HG03575 (cell line): Measurements from ENCODE around the gene OR10V1.

ENCODE experiments used
- ATAC-seq: cut with Tn5 transposase; IDR thresholded peaks from one replicate; pipeline ENCODE4 v1.9.1; 2021; ENCODE audit not compliant: unreplicated experiment, insufficient number of reproducible peaks, low FRiP score; ENCODE audit errors: extremely low read depth

The OR10V1 gene, protein sequence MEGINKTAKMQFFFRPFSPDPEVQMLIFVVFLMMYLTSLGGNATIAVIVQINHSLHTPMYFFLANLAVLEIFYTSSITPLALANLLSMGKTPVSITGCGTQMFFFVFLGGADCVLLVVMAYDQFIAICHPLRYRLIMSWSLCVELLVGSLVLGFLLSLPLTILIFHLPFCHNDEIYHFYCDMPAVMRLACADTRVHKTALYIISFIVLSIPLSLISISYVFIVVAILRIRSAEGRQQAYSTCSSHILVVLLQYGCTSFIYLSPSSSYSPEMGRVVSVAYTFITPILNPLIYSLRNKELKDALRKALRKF

DNA sequence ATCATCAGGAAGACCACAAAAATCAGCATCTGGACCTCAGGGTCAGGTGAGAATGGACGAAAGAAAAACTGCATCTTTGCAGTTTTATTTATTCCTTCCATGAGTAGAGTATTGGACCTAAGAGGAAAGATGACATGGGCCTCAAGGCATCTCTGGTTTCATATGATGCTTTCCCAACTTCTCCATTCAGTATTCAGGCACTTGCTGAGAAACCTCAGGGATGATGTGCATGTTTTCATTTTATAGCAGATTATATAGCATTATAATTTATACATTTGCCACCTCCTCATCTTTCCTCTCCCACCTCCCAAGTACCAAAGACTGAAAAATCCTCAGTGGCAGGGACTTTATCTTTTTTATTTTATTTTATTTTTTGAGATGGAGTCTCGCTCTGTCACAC lies at the start of gene OR10V1:
OR10V1 (minus strand) TSS at position 101 of the 400 bp plus-strand sequence; CDS start at position 101, 0 bp downstream.
- no peak for ATAC-seq

DNA sequence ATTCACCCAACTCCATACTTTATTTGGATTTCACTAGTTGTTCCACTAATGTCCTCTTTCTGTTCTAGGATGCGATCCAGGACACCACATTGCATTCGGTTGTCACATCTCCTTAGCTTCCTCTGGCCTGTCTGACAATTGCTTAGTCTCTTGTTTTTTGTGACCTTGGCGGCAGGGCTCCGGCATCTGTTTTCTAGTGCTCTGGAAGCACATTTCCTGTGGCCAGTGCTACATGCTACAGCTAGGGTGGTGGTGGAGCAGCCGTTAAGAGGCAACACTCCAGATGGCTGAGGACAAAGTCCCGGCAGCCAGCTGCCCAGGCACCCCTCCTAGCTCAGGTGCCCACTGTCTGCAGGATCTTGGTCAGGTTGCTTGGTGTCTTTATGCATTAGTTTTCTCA lies 48.3 kb upstream of the OR10V1 start:
- ATAC-seq, result no peak

DNA sequence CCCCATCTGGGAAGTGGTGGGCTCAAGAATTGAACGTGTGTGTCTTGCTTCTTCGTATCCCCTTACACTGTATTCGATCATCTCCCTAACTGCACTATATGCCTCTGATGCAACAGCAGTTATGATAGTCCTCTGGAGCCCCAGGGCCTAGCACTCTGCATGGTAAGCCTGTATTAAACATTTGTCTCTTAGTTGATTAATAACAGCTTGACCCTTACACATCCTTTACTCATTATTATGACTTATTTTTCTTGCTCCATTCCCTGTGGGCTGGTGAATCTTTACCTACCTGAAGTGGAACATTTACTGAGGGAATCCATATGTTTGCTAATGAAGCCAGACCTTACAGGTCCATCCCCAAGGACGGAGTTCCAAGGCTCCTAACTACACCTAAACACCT lies 47.1 kb upstream of the OR10V1 start:
- ATAC-seq, result no peak

DNA sequence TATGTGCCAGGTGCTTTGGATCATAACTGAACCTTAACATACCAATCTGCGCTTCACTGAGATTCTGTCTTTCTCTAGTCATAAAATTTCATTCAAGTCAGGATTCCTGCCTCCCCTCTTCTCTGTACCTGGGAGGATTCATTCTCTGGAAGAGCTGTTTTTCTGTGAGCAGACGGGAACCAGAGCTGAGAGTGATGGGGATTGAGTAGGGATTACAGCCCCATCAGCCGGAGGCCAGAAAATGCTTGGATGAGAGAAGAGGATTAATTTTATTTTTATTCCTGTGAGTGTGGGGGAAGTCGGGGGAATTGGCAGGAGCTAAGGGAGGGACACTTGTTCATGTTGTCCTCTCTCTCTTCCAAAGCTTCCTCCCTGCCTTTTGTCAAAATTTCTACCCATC lies 46.3 kb upstream of the OR10V1 start:
- no peak for ATAC-seq

DNA sequence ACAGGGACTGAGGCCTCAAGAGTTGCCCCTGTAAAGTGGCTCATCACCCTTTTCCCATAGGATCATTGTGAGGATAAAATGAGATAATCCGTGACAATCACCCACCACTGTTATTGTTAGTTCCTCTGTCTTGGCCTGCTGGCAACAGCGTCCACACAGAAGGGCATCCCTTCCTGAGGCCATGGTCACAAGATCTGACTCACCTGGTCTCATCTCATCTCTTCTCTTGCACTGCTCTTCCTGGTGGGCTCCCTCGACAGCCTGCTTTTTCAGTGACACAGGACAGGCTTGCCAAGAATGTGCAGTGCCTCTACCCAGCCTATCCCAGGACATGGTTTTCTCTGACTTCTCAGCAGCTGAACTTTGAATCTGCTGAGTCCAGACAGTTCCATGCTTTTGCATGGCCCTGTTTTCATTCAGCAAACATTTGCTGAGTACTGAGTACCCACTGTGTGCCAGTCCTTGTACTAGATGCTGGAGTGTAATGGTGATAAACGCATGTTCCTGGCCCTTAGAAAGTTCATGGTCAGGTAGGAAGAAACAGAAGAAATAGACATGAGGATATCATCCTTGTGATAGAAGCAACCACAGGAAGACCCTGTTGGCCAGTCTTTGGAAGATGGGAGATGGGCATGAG lies 44.9 kb upstream of the OR10V1 start:
- no peak for ATAC-seq

DNA sequence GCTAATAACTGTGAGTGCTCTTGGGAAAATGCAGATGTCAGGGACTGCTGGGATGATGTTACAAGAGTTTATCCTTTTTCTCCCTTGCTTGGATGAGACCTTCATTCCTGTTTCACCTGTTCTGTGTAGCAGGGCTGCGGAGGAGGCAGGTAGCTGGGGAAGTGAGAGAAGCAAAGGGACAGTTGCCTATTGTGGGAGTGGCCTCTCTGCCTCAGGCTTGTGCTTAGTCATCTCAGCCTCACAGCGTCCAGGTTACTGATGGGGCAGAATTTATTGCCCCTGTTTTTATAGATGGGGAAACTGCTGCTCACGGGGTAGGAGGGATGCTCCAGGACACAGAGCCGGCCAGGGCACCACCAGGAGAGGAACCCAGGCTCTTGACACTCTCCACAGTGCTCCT lies 43.2 kb upstream of the OR10V1 start:
- ATAC-seq, result no peak

DNA sequence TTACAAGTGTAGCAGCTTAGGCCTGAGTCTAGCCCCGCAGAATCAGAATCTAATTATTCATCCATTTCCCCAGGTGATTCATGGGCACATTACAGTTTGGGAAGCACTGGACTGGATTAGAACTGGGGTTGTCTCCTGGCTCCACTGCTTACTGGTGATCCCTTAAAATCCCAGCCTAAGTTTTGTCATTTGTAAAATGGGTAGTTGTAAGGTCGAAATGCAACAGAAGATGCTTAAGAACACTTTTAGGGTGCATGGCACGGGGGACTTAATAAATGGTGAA lies 42.9 kb upstream of the OR10V1 start:
- no peak for ATAC-seq

DNA sequence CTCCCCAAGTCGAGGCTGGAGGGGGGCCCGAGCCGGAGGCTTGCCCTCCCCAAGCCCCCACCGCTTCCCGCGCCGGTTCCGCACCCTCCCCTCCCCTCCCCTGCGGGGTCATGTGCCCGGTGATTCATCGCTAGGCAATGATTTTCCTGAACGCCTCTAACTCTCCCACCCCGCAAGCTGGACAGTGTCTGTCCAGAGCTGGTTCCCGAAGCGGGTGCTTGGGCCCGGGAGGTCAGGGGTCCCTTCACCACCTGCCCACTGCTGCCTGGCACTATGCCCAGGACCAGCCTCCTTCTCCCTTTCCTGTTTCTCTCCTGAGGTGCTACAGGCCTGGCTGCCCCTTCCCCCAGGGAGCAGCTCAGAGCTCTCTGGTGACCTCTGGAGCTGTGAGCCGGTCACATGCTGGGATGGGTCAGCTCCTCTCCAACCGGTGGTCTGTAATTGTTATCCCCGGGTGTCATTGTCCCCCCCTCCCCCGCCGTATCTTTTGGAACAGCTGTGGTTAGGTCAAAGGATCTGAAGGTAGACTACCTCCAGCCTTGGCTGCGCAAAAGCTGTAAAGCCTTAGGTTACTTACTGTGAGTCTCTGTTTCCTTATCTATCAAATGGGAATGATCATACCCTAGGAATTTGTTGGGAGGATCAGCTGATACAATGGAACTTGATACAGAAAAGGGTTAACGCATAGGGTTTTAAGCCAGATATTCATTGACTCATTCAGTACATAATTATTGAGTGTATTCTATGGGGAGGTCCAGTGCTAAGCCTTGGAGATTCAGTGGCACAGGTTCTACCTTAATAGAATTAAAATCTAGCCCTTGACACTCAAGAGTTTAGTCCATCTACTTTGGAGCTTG lies 42.3 kb upstream of the OR10V1 start:
- no peak for ATAC-seq

DNA sequence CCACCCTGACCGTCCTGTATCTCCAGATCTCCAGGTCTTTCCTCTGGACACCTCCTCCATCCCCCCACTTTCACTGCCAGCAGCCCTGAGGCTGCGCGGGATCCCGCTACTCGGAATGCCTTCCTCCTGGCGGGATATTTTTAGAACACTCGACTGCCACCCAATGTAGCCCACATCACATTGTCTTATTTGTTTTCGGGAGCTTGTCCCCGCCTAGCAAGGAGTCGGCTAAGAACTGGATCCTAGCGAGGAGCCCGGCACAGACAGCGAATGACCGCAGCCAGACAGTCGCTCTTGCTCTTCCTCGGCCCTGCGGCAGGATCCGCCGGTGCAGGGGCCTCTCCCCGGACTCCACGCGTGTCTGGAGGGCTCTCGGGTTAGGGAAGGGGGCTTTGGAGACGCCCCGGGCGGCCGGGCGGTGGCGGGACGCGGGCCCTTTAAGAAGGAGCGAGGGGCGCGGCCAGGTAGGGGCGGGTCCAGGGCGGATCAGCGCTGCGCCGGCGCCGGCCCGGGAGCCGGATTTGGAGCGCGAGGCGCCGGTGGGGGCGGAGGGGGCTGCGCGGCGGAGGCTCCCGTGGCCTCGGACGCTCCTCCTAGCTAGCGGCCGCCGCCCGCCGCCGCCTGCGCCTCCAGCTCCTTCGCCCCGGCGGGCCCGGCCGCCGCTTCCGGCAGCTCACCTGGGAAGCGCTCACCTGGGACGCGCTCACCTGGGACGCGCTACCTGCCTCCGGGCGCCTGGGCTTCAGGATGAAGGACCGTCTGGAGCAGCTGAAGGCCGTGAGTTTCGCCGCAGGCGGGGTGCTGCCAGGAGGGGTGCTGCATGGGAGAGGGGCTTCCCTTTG lies 41.4 kb upstream of the OR10V1 start, which contains the start of gene STX3:
STX3 (plus strand) TSS at position 518 of the 842 bp plus-strand sequence; CDS start at position 748, 230 bp downstream.
- no peak for ATAC-seq

DNA sequence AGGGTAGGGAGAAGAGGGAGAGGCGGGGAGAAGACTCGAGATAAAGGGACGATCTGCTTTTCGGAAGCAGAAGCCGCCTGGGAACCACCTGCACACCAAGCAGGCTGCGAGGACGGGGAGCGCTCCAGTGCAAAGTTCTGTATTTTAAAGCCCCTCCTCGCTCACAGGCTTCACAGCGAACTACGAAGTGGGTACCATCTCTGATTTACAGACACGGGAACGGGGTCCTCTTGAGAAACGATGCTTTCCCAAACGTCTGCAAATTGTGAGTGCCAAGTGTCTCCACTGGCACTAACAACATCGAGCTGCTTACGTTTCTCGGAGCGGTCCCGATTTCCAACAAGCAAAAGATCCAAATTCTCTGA lies 40.8 kb upstream of the OR10V1 start:
- no peak for ATAC-seq

DNA sequence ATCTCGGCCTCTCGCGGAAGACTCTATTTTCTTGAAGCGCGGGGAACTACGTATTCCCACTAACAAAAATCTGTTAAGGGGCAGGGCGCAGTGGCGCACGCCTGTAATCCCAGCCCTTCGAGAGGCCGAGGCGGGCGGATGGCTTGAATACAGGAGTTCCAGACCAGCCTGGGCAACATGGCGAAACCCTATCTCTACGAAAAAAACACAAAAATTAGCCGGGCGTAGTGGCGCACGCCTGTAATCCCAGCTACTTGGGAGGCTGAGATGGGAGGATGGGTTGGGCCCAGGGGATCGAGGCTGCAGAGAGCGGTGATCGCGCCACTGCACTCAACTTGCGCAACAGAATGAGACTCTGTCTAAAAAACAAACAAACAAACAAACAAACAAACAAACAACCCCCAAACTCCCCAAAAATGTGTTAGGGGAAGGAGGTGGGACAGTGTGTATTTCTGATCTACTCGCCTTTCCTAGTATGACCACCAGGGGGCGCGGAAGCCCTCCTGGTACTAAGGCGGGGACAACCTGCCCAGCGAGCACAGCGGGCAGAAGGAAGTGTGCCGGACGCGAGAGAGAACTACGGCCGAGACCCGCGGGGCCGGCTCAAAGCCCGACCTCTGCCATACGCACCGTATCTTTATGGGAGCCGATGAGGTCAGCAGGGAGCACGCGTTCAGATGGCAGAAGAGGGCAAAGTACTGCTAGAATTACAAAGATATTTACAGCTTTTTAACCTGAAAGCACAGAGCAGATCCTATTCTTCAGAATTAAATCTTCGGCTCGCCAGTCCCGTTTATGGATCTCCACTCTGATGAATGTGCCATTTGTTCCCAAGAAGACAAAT lies 40.2 kb upstream of the OR10V1 start:
- ATAC-seq, result peak; percentile 43

DNA sequence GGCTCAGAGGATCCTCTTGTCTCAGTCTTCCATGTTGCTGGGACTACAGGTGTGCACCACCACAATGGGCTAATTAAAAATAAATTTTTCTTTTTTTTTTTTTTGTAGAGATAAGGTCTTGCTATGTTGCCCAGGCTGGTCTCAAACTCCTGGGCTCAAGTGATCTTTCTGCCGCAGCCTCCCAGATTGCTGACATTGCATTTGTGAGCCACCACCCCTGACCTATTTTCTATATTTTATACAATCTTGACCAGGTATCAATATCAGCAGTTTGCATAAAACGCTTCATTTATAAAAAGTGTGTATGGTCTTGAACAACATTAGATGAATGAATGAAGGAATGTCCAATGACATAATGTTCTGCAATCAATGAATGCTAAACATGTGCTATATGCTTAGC lies 32.5 kb upstream of the OR10V1 start:
- no peak for ATAC-seq

DNA sequence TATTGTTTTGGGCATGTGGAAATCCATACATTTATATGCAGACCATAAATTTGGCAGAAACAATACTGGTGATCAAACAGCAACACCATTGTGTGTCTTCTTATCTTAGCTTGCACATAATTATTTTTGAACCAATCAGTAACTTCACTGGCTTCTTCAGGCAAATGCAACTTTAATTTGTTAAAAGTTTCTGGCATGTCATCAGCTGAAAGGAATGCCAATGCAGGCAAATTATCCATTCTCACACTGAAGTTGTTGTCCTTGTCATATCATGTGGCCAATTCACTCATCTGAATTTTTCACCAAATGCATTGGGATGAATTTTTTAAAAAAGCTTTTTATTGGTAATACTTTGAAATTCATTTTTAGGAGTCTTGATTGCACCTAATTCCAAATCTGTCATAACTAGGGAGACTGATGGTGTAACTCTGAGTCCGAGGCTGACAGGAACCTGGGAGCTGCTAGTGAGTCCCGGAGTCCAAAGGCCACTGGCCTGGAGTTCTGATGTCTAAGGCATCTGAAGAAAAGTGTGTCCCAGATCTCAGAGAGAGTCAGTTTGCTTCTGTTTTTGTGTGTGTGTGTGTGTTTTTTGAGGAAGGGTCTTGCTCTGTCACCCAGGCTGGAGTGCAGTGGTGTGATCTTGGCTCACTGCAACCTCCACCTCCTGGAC lies 17.4 kb upstream of the OR10V1 start:
- ATAC-seq, result no peak

DNA sequence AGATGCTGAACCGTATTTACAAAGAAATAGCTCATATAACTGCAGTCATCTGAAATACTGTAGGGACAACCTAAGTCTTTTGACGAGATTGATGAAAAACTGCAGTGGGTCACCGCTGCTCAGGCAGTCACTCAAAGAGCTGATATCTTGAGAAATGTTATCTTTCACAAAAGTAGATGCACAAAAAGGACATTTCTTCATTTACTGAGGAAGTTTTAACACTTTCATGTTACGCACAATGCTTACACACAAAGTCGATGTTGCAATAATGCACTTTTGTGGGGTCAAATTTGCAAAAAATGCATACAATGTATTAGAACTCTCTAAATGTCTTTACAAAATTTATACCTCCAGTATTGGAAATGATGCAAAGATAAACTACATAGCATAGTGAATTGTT lies 16.2 kb upstream of the OR10V1 start:
- ATAC-seq, result no peak

DNA sequence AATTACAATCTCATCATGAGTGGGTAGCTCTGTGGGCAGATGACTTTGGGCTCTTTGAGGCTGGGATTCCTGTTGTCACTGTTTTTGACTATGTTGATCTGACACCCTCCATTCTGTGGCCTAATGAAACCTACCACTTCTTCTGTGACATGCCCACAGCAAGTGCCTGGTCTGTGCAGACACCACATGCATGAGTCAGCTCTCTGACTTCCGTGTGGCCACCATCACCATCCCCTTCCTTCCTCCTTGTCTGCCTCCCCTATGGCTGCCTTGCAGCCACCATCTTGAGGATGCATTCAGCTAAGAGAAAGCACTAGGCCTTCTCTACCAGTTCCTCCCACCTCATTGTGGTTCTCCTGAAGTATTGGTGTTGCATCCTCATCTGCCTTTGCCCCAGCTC lies 15.3 kb upstream of the OR10V1 start:
- no peak for ATAC-seq

DNA sequence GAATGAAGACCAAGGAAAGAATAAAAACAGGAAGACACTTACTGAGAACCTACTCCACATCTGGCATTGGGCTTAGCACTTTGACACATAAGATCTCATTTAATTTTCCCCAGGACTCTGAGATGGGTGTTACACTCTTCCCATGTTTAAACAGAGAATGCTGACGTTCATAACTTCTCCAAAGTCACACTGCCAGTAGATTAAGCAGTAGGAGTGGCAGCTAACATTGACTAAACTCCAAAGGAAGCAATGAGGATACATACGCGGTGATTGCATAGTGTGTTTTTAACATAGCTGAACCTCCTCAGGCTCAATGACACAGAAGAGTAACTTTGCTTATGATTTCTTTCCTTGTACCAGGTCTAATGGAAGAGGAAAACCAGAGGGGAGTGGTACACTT lies 14.5 kb upstream of the OR10V1 start:
- no peak for ATAC-seq

DNA sequence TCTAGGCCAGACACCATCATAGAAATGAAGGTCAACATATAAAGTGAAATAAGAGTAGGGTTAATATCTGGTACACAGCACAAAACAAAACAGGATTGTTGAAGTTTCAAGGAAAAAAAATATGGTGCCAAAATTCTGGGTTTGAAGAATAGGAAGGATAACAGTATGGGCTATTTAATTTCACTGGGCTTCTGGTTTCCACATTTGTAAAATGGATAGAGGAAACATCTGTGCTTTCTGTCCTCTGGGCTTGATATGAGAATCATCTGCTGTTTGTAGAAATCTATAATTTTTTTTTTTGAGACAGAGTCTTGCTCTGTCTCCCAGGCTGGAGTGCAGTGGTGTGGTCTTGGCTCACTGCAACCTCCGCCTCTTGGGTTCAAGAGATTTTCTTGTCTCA lies 13.8 kb upstream of the OR10V1 start:
- no peak for ATAC-seq

DNA sequence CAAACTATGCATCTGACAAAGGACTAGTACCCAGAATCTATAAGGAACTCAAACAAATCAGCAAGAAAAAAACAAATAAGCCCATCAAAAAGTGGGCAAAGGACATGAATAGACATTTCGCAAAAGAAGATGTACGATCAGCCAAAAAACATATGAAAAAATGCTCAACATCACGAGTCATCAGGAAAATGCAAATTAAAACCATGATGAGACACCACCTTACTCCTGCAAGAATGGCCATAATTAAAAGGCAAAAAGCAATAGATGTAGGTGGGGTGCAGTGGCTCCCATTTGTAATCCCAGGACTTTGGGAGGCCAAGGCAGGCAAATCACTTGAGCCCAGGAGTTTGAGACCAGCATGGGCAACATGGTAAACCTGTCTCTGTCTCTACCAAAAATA lies 10.4 kb upstream of the OR10V1 start:
- no peak for ATAC-seq
